PC-3 (cell line): Measurements from ENCODE around the gene NDUFA13. TPM values are rescaled to one million over a fixed set of nuclear protein-coding genes. Genes with fewer than 3 reads are reported as not detected.

Source experiments
- ATAC-seq: fragments of 200-7000 bp; cut with Tn5 transposase; 2 replicates; pipeline ENCODE4 v1.9.1; 2020; ENCODE audit warnings: mild to moderate bottlenecking, moderate library complexity
- BruUV-seq: library from RNA; stranded (reverse); fragments of 400-500 nt; replicated peaks from 2 replicates; lab custom pipeline; 2021; lab: Mats Ljungman, UMichigan
- CTCF ChIA-PET: fragments of 300-600 bp; sonication (Branson Sonifier 250); formaldehyde crosslinking; loops from one replicate; lab custom pipeline; 2022; ENCODE audit warnings: antibody characterized with exemption; lab: Charles Lee
- POLR2A ChIA-PET: fragments of 300-600 bp; sonication (Branson Sonifier 250); formaldehyde crosslinking; loops from one replicate; lab custom pipeline; 2022; ENCODE audit warnings: antibody characterized with exemption; ENCODE audit not compliant: unreplicated experiment; lab: Charles Lee
- DNase-seq: peaks from one replicate; pipeline ENCODE4 v3.0.0-alpha.2; 2015
- H2AFZ ChIP-seq: fragments of 300-600 bp; sonication (generic); 2 replicates; pipeline ENCODE4 v1.6.0; 2016; ENCODE audit warnings: antibody characterized with exemption, low read length
- H3F3A ChIP-seq: fragments of 300-600 bp; sonication (generic); one replicate; pipeline ENCODE4 v1.6.0; 2017; ENCODE audit warnings: antibody characterized with exemption, low read length, control low read depth, mild to moderate bottlenecking; ENCODE audit not compliant: unreplicated experiment
- H3K27ac ChIP-seq: fragments of 300-600 bp; sonication (generic); 2 replicates; pipeline ENCODE4 v1.5.1; 2016; ENCODE audit warnings: mild to moderate bottlenecking, low read length
- H3K27me3 ChIP-seq: fragments of 300-600 bp; sonication (generic); 2 replicates; pipeline ENCODE4 v1.6.1; 2016; ENCODE audit warnings: low read length, mixed read lengths
- H3K36me3 ChIP-seq: fragments of 300-600 bp; sonication (generic); 2 replicates; pipeline ENCODE4 v1.6.1; 2016; ENCODE audit warnings: low read depth, mixed run types, low read length, mixed read lengths
- H3K4me1 ChIP-seq: fragments of 300-600 bp; sonication (generic); 2 replicates; pipeline ENCODE4 v1.5.1; 2016; ENCODE audit warnings: low read length; ENCODE audit not compliant: insufficient read depth
- H3K4me2 ChIP-seq: fragments of 300-600 bp; sonication (generic); 2 replicates; pipeline ENCODE4 v1.6.0; 2016; ENCODE audit warnings: low read length
- H3K4me3 ChIP-seq: fragments of 300-600 bp; sonication (generic); 2 replicates; pipeline ENCODE4 v1.5.1; 2016; ENCODE audit warnings: mild to moderate bottlenecking, low read length, mixed read lengths
- H3K79me2 ChIP-seq: fragments of 300-600 bp; sonication (generic); 2 replicates; pipeline ENCODE4 v1.6.1; 2017; ENCODE audit warnings: low read length, mixed read lengths
- H3K9ac ChIP-seq: fragments of 300-600 bp; sonication (generic); 2 replicates; pipeline ENCODE4 v1.6.0; 2016; ENCODE audit warnings: mild to moderate bottlenecking, low read length
- H3K9me2 ChIP-seq: fragments of 300-600 bp; sonication (generic); replicated peaks from 2 replicates; pipeline ENCODE4 v1.6.1; 2016; ENCODE audit warnings: mixed run types, low read length, mixed read lengths
- H3K9me3 ChIP-seq: fragments of 300-600 bp; sonication (generic); 2 replicates; pipeline ENCODE4 v1.6.1; 2016; ENCODE audit warnings: low read length, mixed read lengths
- H4K20me1 ChIP-seq: fragments of 300-600 bp; sonication (generic); 2 replicates; pipeline ENCODE4 v1.6.1; 2016; ENCODE audit warnings: low read length, mixed read lengths
- CTCF ChIP-seq: fragments of 300-600 bp; sonication (generic); conservative IDR thresholded peaks from 2 replicates; pipeline ENCODE4 v1.5.1; 2017; ENCODE audit warnings: antibody characterized with exemption, low read depth, mild to moderate bottlenecking, low read length
- EZH2 ChIP-seq: fragments of 300-600 bp; sonication (generic); IDR thresholded peaks from one replicate; pipeline ENCODE4 v1.6.1; 2017; ENCODE audit warnings: antibody characterized with exemption, mild to moderate bottlenecking, low read length; ENCODE audit not compliant: unreplicated experiment
- EZH2phosphoT487 ChIP-seq: fragments of 300-600 bp; sonication (generic); IDR thresholded peaks from 2 replicates; pipeline ENCODE4 v1.6.1; 2018; ENCODE audit warnings: mild to moderate bottlenecking, antibody characterized with exemption, low read length, borderline replicate concordance
- intact Hi-C: fragments of 100-400 bp; cut with micrococcal nuclease; formaldehyde crosslinking; loops from 2 replicates; pipeline ENCODE4 v1.9.0; 2023
- total RNA-seq: library from RNA; depleted of rRNA; stranded (reverse); fragments of >200 nt; gene quantifications from 2 replicates; pipeline ENCODE4 v1.2.3, GENCODE V29; 2014

The NDUFA13 gene
- total RNA-seq, 1 experiment from 2014 or later, result 481 TPM

GRCh38 chr19:19485998-19486290 is 30.1 kb upstream of the NDUFA13 start:
- H3K9ac ChIP-seq, result no peak overlapping the region
- H3K79me2 ChIP-seq, result peaks cover 33% of the 10 kb centered on the region
- H3K9me3 ChIP-seq, result no peaks in the 10 kb centered on the region
- no peak overlapping the region for H2AFZ ChIP-seq
- no peaks in the 10 kb centered on the region for H3K27me3 ChIP-seq
- H3F3A ChIP-seq, result no peaks in the 10 kb centered on the region
- peaks cover 6% of the 10 kb centered on the region; the same call in 1 of the 2 replicates for H3K36me3 ChIP-seq
- intact Hi-C loops, result no loop called here
- H3K4me1 ChIP-seq, result peaks cover 22% of the 10 kb centered on the region
- no peak overlapping the region for H3K4me3 ChIP-seq
- H4K20me1 ChIP-seq, result no peaks in the 10 kb centered on the region
- ATAC-seq (no peak), DNase-seq (no peak)
- TF ChIP-seq EZH2, result no peak
- no peaks in the 10 kb centered on the region for H3K9me2 ChIP-seq
- H3K27ac ChIP-seq, result no peak overlapping the region
- H3K4me2 ChIP-seq, result no peak overlapping the region
- no TSS peak for BruUV-seq
- POLR2A ChIA-PET, result interaction anchor here (0.5 kb wide), 1 partner anchor 100 kb away, joined by 18 read pairs; no protein-coding TSS in a partner anchor
- CTCF ChIA-PET, result no interaction called here

GRCh38 chr19:19486343-19487076 is 29.5 kb upstream of the NDUFA13 start:
- ChIA-PET CTCF (no interaction called here), POLR2A (interaction anchor here (0.5 kb wide), 1 partner anchor 101 kb away, joined by 18 read pairs; no protein-coding TSS in a partner anchor)
- Histone ChIP-seq H3K27ac (no peak overlapping the region), H4K20me1 (no peaks in the 10 kb centered on the region), H3K4me1 (peaks cover 22% of the 10 kb centered on the region), H3K9me2 (no peaks in the 10 kb centered on the region), H3F3A (no peaks in the 10 kb centered on the region), H3K9me3 (no peaks in the 10 kb centered on the region), H3K4me3 (no peak overlapping the region), H3K79me2 (peaks cover 34% of the 10 kb centered on the region), H3K36me3 (peaks cover 9% of the 10 kb centered on the region; the same call in 1 of the 2 replicates), H3K9ac (no peak overlapping the region), H3K27me3 (no peaks in the 10 kb centered on the region), H2AFZ (no peak overlapping the region), H3K4me2 (no peak overlapping the region)
- TF ChIP-seq EZH2phosphoT487 (no peak), EZH2 (no peak), CTCF (no peak)
- no peak for DNase-seq
- no TSS peak for BruUV-seq
- intact Hi-C loops, result no loop called here
- ATAC-seq, result no peak

- Histone ChIP-seq H3K79me2 (peaks cover 37% of the 10 kb centered on the region), H3K9ac (no peak overlapping the region), H3K4me1 (peaks cover 22% of the 10 kb centered on the region), H3K27ac (no peak overlapping the region), H2AFZ (no peak overlapping the region), H3K36me3 (peaks cover 9% of the 10 kb centered on the region), H3K4me3 (no peak overlapping the region), H3K9me2 (no peaks in the 10 kb centered on the region), H3F3A (no peaks in the 10 kb centered on the region), H3K9me3 (no peaks in the 10 kb centered on the region), H4K20me1 (no peaks in the 10 kb centered on the region), H3K27me3 (no peaks in the 10 kb centered on the region), H3K4me2 (no peak overlapping the region)
- intact Hi-C loops, result no loop called here
- ChIA-PET POLR2A (no interaction called here), CTCF (no interaction called here)
- ATAC-seq, result no peak
- no TSS peak for BruUV-seq
- DNase-seq, result no peak
- TF ChIP-seq CTCF, result no peak
- TF ChIP-seq EZH2phosphoT487, result no peak
- TF ChIP-seq EZH2, result no peak
These were observed 28.7 kb upstream of the NDUFA13 start for GRCh38 chr19:19487077-19487949.
